HepG2 (cell line): ENCODE results near the gene TSKU. TPM values are rescaled to one million over a fixed set of nuclear protein-coding genes. Genes with fewer than 3 reads are reported as not detected.

ENCODE experiments used
- DZIP1 ChIP-seq: sonication (generic); formaldehyde crosslinking; IDR thresholded peaks from 2 replicates; pipeline ENCODE4 v1.5.0; 2020; ENCODE audit warnings: mild to moderate bottlenecking, missing genetic modification reagents
- FOXK1 ChIP-seq: sonication (generic); formaldehyde crosslinking; IDR thresholded peaks from 2 replicates; pipeline ENCODE4 v1.4.0; 2020; ENCODE audit warnings: low read depth, missing genetic modification reagents, borderline replicate concordance
- FOXM1 ChIP-seq: sonication (generic); formaldehyde crosslinking; IDR thresholded peaks from 2 replicates; pipeline ENCODE4 v1.5.0; 2020; ENCODE audit warnings: missing genetic modification reagents
- GABPA ChIP-seq, 2 experiments: IDR thresholded peaks; 2 replicates each; pipeline ENCODE4 v1.6.1; 2011 to 2016; ENCODE audit warnings: low read depth in 2 of 2, low read length in 1 of 2, missing biosample characterization in 1 of 2, missing genetic modification characterization in 1 of 2
- GPN1 ChIP-seq: sonication (generic); formaldehyde crosslinking; IDR thresholded peaks from 2 replicates; pipeline ENCODE4 v1.5.1; 2020; ENCODE audit warnings: missing genetic modification reagents, borderline replicate concordance
- ISX ChIP-seq: sonication (generic); formaldehyde crosslinking; conservative IDR thresholded peaks from 2 replicates; pipeline ENCODE4 v1.5.0; 2020; ENCODE audit warnings: missing genetic modification reagents
- MAX ChIP-seq: IDR thresholded peaks from 2 replicates; pipeline ENCODE4 v1.6.1; 2012; ENCODE audit warnings: inconsistent platforms
- MXD4 ChIP-seq: IDR thresholded peaks from 2 replicates; pipeline ENCODE4 v1.6.1; 2016; ENCODE audit warnings: mild to moderate bottlenecking, missing biosample characterization, missing genetic modification reagents
- NONO ChIP-seq, 2 experiments: fragments of 450-650 bp in 1 of 2; sonication (generic) in 1 of 2; formaldehyde crosslinking in 1 of 2; IDR thresholded peaks in 1 of 2; conservative IDR thresholded peaks in 1 of 2; 2 replicates each; pipeline versions ENCODE4 v1.6.1 to v1.8.0; 2017 to 2022; ENCODE audit warnings: mild to moderate bottlenecking in 1 of 2, missing genetic modification reagents in 1 of 2, moderate library complexity in 1 of 2
- REPIN1 ChIP-seq: sonication (generic); formaldehyde crosslinking; IDR thresholded peaks from 2 replicates; pipeline ENCODE4 v1.8.0; 2022; ENCODE audit warnings: missing genetic modification reagents, low read depth, mild to moderate bottlenecking, borderline replicate concordance
- RXRB ChIP-seq: IDR thresholded peaks from 2 replicates; pipeline ENCODE4 v1.6.1; 2016; ENCODE audit warnings: borderline replicate concordance, missing genetic modification reagents, missing compliant biosample characterization
- SOX5 ChIP-seq: IDR thresholded peaks from 2 replicates; pipeline ENCODE4 v1.6.1; 2016; ENCODE audit warnings: borderline replicate concordance
- TCF7 ChIP-seq: sonication (generic); IDR thresholded peaks from 2 replicates; pipeline ENCODE4 v1.6.1; 2016; ENCODE audit warnings: antibody characterized with exemption, low read depth
- THRA ChIP-seq: sonication (generic); formaldehyde crosslinking; IDR thresholded peaks from 2 replicates; pipeline ENCODE4 v1.4.0; 2020; ENCODE audit warnings: missing genetic modification reagents, borderline replicate concordance
- TOE1 ChIP-seq: sonication (generic); formaldehyde crosslinking; IDR thresholded peaks from 2 replicates; pipeline ENCODE4 v1.4.0; 2020; ENCODE audit warnings: mild to moderate bottlenecking, missing genetic modification reagents
- ZIK1 ChIP-seq: sonication (generic); formaldehyde crosslinking; IDR thresholded peaks from 2 replicates; pipeline ENCODE4 v1.5.0; 2020; ENCODE audit warnings: mild to moderate bottlenecking, low read depth, missing genetic modification reagents, borderline replicate concordance
- ZMYM3 ChIP-seq: sonication (generic); formaldehyde crosslinking; IDR thresholded peaks from 2 replicates; pipeline ENCODE4 v1.5.1; 2020; ENCODE audit warnings: mild to moderate bottlenecking, missing genetic modification reagents
- ZMYM4 ChIP-seq: sonication (generic); formaldehyde crosslinking; IDR thresholded peaks from 2 replicates; pipeline ENCODE4 v1.8.1; 2023; ENCODE audit warnings: mild to moderate bottlenecking, missing genetic modification reagents
- ZNF17 ChIP-seq: sonication (generic); formaldehyde crosslinking; IDR thresholded peaks from 2 replicates; pipeline ENCODE4 v1.5.0; 2020; ENCODE audit warnings: mild to moderate bottlenecking, missing genetic modification reagents
- ZNF232 ChIP-seq: sonication (generic); formaldehyde crosslinking; IDR thresholded peaks from 2 replicates; pipeline ENCODE4 v1.4.0; 2020; ENCODE audit warnings: missing genetic modification reagents, borderline replicate concordance
- ZNF691 ChIP-seq: sonication (generic); formaldehyde crosslinking; IDR thresholded peaks from 2 replicates; pipeline ENCODE4 v1.4.0; 2020; ENCODE audit warnings: missing genetic modification reagents, low read depth, mild to moderate bottlenecking, borderline replicate concordance
- ZNF740 ChIP-seq: sonication (generic); formaldehyde crosslinking; IDR thresholded peaks from 2 replicates; pipeline ENCODE4 v1.4.0; 2020; ENCODE audit warnings: missing genetic modification reagents
- ZNF766 ChIP-seq: sonication (generic); formaldehyde crosslinking; IDR thresholded peaks from 2 replicates; pipeline ENCODE4 v1.5.0; 2020; ENCODE audit warnings: missing genetic modification reagents, borderline replicate concordance
- ZNF788 ChIP-seq: sonication (generic); formaldehyde crosslinking; IDR thresholded peaks from 2 replicates; pipeline ENCODE4 v1.5.0; 2020; ENCODE audit warnings: mild to moderate bottlenecking, missing genetic modification reagents, borderline replicate concordance
- polyA plus RNA-seq, 8 experiments: library from polyadenylated mRNA; depleted of rRNA in 3 of 8; stranded (reverse) in 7 of 8; unstranded in 1 of 8; fragments of >200 nt; fragmentation: Illumina TruSeq in 4 of 8; extraction: Trizol in 4 of 8; gene quantifications; 2 replicates each; pipeline versions ENCODE4 v1.2.1 to v1.2.3, GENCODE V29; 2011 to 2016; ENCODE audit warnings: low read depth in 4 of 8, missing spikeins in 1 of 8, mixed read lengths in 1 of 8; ENCODE audit not compliant: insufficient read depth in 1 of 8
- total RNA-seq, 5 experiments: library from RNA; depleted of rRNA; stranded (reverse); fragments of >200 nt; fragmentation: Illumina TruSeq; extraction: Trizol; gene quantifications; 2 replicates each; pipeline ENCODE4 v1.2.3, GENCODE V29; 2016; ENCODE audit warnings: low read depth in 1 of 5

Gene TSKU
- total and polyA plus RNA-seq, 2 of the 13 experiments (the other 11 are each of a cell fraction or from before 2014, with no cell fraction given), result 20.3 to 21.4 TPM

- no peak for TF ChIP-seq FOXM1
- peak; percentile 74; the same call in 1 of the 2 replicates for TF ChIP-seq ZIK1
- no peak for TF ChIP-seq ISX (CRISPR knock-in tag)
- TF ChIP-seq GABPA (IDR thresholded peaks at IDR 0.05; ENCODE audit: low read depth, low read length), result no peak
- TF ChIP-seq GABPA (CRISPR knock-in tag; IDR thresholded peaks at IDR 0.05; ENCODE audit: low read depth), result no peak
- peak; percentile 73; the same call in 1 of the 2 replicates for TF ChIP-seq REPIN1 (CRISPR knock-in tag)
- TF ChIP-seq ZMYM4 (CRISPR knock-in tag), result peak; percentile 78; the same call in 1 of the 2 replicates
- TF ChIP-seq GPN1 (CRISPR knock-in tag), result no peak
- TF ChIP-seq MXD4 (CRISPR knock-in tag), result peak; percentile 46; the same call in 1 of the 2 replicates
- TF ChIP-seq ZNF691 (CRISPR knock-in tag), result peak; percentile 65; the same call in 1 of the 2 replicates
- 0 out of 2 replicates have a peak, but pooled peaks have one; percentile 2 for TF ChIP-seq TCF7
- peak; percentile 71; the same call in 1 of the 2 replicates for TF ChIP-seq ZNF766 (CRISPR knock-in tag)
- no peak for TF ChIP-seq ZNF740 (CRISPR knock-in tag)
- peak; percentile 63; the same call in 1 of the 2 replicates for TF ChIP-seq ZNF788 (CRISPR knock-in tag)
- peak; percentile 78 for TF ChIP-seq RXRB
- 0 out of 2 replicates have a peak, but pooled peaks have one; percentile 39 for TF ChIP-seq ZNF232 (CRISPR knock-in tag)
- no peak for TF ChIP-seq TOE1 (CRISPR knock-in tag)
- TF ChIP-seq MAX, result peak; percentile 80; the same call in 1 of the 2 replicates
- peak; percentile 67; the same call in 1 of the 2 replicates for TF ChIP-seq THRA (CRISPR knock-in tag)
- no peak for TF ChIP-seq NONO (IDR thresholded peaks at IDR 0.05)
- peak; percentile 82 for TF ChIP-seq NONO (CRISPR knock-in tag; conservative IDR thresholded peaks at IDR 0.05)
- TF ChIP-seq ZMYM3, result no peak
- peak; percentile 60; the same call in 1 of the 2 replicates for TF ChIP-seq SOX5 (CRISPR knock-in tag)
- TF ChIP-seq ZNF17 (CRISPR knock-in tag), result no peak
- no peak for TF ChIP-seq FOXK1 (CRISPR knock-in tag)
- TF ChIP-seq DZIP1 (CRISPR knock-in tag), result peak; percentile 66; the same call in 1 of the 2 replicates
These were observed 16.1 kb downstream of the TSKU start (continued) for GRCh38 chr11:76799066-76799804.
